Panc1 (cell line): ENCODE data around the gene HIGD1C. TPM values are rescaled to one million over a fixed set of nuclear protein-coding genes. Genes with fewer than 3 reads are reported as not detected.

Source experiments
- ATAC-seq: fragments of 200-7000 bp; cut with Tn5 transposase; 2 replicates; pipeline ENCODE4 v1.9.1; 2020; ENCODE audit warnings: mild to moderate bottlenecking, moderate library complexity
- BruUV-seq: library from RNA; stranded (reverse); fragments of 400-500 nt; replicated peaks from 2 replicates; lab custom pipeline; 2021; lab: Mats Ljungman, UMichigan
- CTCF ChIA-PET: fragments of 300-600 bp; sonication (Branson Sonifier 250); formaldehyde crosslinking; loops from one replicate; lab custom pipeline; 2022; ENCODE audit warnings: antibody characterized with exemption; lab: Charles Lee
- POLR2A ChIA-PET: fragments of 300-600 bp; sonication (Branson Sonifier 250); formaldehyde crosslinking; loops from one replicate; lab custom pipeline; 2022; ENCODE audit warnings: antibody characterized with exemption; lab: Charles Lee
- DNase-seq: peaks from one replicate; pipeline ENCODE4 v3.0.0-alpha.2; 2010; ENCODE audit warnings: low read depth, low spot score
- H3K27ac ChIP-seq: 2 replicates; pipeline ENCODE4 v1.5.1; 2011; ENCODE audit warnings: mild to moderate bottlenecking, low read length, inconsistent platforms
- H3K27me3 ChIP-seq: fragments of 200-500 bp; sonication (Bioruptor generic); 2 replicates; pipeline ENCODE4 v1.6.0; 2014; ENCODE audit warnings: low read length, inconsistent platforms; ENCODE audit not compliant: control insufficient read depth, insufficient read depth
- H3K36me3 ChIP-seq: fragments of 200-500 bp; sonication (Bioruptor generic); 2 replicates; pipeline ENCODE4 v1.5.1; 2014; ENCODE audit warnings: inconsistent platforms, mild to moderate bottlenecking, low read length, moderate library complexity; ENCODE audit not compliant: control insufficient read depth, insufficient read depth
- H3K4me1 ChIP-seq: 2 replicates; pipeline ENCODE4 v1.5.1; 2011; ENCODE audit warnings: inconsistent platforms, mild to moderate bottlenecking, low read length, moderate library complexity; ENCODE audit not compliant: control insufficient read depth, insufficient read depth
- H3K4me3 ChIP-seq, 2 experiments: 2 replicates each; pipeline ENCODE4 v1.5.1; 2011 to 2012; ENCODE audit warnings: low read depth in 2 of 2, low read length in 2 of 2, mild to moderate bottlenecking in 2 of 2, inconsistent platforms in 1 of 2, moderate library complexity in 1 of 2
- H3K9me3 ChIP-seq: fragments of 200-500 bp; sonication (Bioruptor generic); 2 replicates; pipeline ENCODE4 v1.5.1; 2014; ENCODE audit warnings: low read depth, mild to moderate bottlenecking, inconsistent platforms, low read length, moderate library complexity; ENCODE audit not compliant: control insufficient read depth, insufficient read depth
- CTCF ChIP-seq: fragments of 450-650 bp; IDR thresholded peaks from 2 replicates; pipeline ENCODE4 v1.5.1; 2017; ENCODE audit warnings: mild to moderate bottlenecking
- POLR2AphosphoS5 ChIP-seq: IDR thresholded peaks from 2 replicates; pipeline ENCODE4 v1.6.1; 2012; ENCODE audit warnings: mild to moderate bottlenecking, low read depth, low read length, moderate library complexity
- SIN3A ChIP-seq: IDR thresholded peaks from 2 replicates; pipeline ENCODE4 v1.6.1; 2012; ENCODE audit warnings: low read depth, mild to moderate bottlenecking, low read length, moderate library complexity, borderline replicate concordance; ENCODE audit not compliant: insufficient read depth
- TCF7L2 ChIP-seq: IDR thresholded peaks from 2 replicates; pipeline ENCODE4 v1.6.1; 2011; ENCODE audit warnings: mild to moderate bottlenecking, low read depth, low read length, inconsistent platforms
- in situ Hi-C: cut with HindIII; loops from 2 replicates; pipeline ENCODE4 v1.10.0; 2016; ENCODE audit warnings: low sequenced_read_pairs, low pct_unique_long_range_greater_than_20kb
- intact Hi-C: fragments of 100-400 bp; cut with micrococcal nuclease; formaldehyde crosslinking; loops from one replicate; pipeline ENCODE4 v1.10.0; 2022; ENCODE audit not compliant: unreplicated experiment
- total RNA-seq: library from RNA; stranded (reverse); gene quantifications from one replicate; pipeline ENCODE4 v1.2.1, GENCODE V29; 2021; ENCODE audit not compliant: unreplicated experiment
- TF ChIP-seq, protein P1 (sequence below), 2 experiments: IDR thresholded peaks; 2 replicates each; pipeline ENCODE4 v1.6.1; 2011 to 2012; ENCODE audit warnings: low read depth in 2 of 2, control low read depth in 1 of 2, low read length in 1 of 2, mild to moderate bottlenecking in 1 of 2, moderate library complexity in 1 of 2; ENCODE audit not compliant: insufficient read depth in 1 of 2

The HIGD1C gene
- total RNA-seq, 1 experiment from 2014 or later: not detected

DNA sequence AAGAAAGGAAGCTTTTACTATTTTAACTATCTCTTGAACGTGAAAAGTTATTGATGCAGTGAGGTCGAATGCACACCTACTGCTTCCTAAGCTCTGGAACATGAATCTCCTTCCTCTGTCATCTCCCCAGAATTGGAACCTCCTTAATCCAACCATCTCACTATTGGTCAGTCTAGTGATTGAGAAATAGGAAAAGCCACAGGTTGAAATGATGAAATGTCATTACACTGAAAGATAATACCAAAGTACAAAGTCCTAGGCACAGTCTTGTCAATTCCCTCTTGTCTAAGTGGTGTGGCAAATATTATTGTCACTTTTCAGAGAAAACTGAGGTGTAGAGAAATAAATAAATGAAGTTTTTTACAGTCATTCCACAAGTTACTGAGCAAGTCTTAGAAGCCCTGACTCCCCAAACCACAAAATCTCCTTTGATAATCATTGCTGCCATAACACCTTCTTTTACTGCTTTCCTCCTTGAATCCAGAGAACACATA, 19.5 kb upstream of the HIGD1C start:
- TF ChIP-seq, protein P1, sequence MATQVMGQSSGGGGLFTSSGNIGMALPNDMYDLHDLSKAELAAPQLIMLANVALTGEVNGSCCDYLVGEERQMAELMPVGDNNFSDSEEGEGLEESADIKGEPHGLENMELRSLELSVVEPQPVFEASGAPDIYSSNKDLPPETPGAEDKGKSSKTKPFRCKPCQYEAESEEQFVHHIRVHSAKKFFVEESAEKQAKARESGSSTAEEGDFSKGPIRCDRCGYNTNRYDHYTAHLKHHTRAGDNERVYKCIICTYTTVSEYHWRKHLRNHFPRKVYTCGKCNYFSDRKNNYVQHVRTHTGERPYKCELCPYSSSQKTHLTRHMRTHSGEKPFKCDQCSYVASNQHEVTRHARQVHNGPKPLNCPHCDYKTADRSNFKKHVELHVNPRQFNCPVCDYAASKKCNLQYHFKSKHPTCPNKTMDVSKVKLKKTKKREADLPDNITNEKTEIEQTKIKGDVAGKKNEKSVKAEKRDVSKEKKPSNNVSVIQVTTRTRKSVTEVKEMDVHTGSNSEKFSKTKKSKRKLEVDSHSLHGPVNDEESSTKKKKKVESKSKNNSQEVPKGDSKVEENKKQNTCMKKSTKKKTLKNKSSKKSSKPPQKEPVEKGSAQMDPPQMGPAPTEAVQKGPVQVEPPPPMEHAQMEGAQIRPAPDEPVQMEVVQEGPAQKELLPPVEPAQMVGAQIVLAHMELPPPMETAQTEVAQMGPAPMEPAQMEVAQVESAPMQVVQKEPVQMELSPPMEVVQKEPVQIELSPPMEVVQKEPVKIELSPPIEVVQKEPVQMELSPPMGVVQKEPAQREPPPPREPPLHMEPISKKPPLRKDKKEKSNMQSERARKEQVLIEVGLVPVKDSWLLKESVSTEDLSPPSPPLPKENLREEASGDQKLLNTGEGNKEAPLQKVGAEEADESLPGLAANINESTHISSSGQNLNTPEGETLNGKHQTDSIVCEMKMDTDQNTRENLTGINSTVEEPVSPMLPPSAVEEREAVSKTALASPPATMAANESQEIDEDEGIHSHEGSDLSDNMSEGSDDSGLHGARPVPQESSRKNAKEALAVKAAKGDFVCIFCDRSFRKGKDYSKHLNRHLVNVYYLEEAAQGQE (IDR thresholded peaks at IDR 0.05; ENCODE audit: insufficient read depth in 1 of 2, low read depth in 2 of 2, low read length in 1 of 2): no peak
- TF ChIP-seq CTCF (no peak), POLR2AphosphoS5 (no peak), SIN3A (no peak), TCF7L2 (no peak)
- Histone ChIP-seq H3K36me3 (no peaks in the 10 kb centered on the region), H3K4me1 (no peaks in the 10 kb centered on the region), H3K4me3 (no peak overlapping the region), H3K27ac (no peak overlapping the region), H3K9me3 (no peaks in the 10 kb centered on the region), H3K27me3 (0 out of 2 replicates have a peak, but pooled peaks cover 2% of the 10 kb centered on the region)
- DNase-seq: no peak
- in situ Hi-C loops (no loop called here), intact Hi-C loops (no loop called here)
- POLR2A ChIA-PET: no interaction called here
- no TSS peak for BruUV-seq
- CTCF ChIA-PET: no interaction called here
- no peak for ATAC-seq

GRCh38 chr12:50933459-50934124, 18.8 kb upstream of the HIGD1C start:
- Histone ChIP-seq H3K27ac (no peak overlapping the region), H3K9me3 (no peaks in the 10 kb centered on the region), H3K36me3 (no peaks in the 10 kb centered on the region), H3K4me1 (no peaks in the 10 kb centered on the region), H3K27me3 (0 out of 2 replicates have a peak, but pooled peaks cover 2% of the 10 kb centered on the region), H3K4me3 (no peak overlapping the region)
- ATAC-seq (no peak), DNase-seq (no peak)
- ChIA-PET POLR2A (no interaction called here), CTCF (no interaction called here)
- TF ChIP-seq SIN3A (no peak), POLR2AphosphoS5 (no peak), CTCF (no peak)
- TF ChIP-seq, protein P1 (IDR thresholded peaks at IDR 0.05; ENCODE audit: insufficient read depth in 1 of 2, low read depth in 2 of 2, low read length in 1 of 2): no peak
- intact Hi-C loops (no loop called here), in situ Hi-C loops (no loop called here)
- no TSS peak for BruUV-seq
